ENCODE measurements around the gene BTBD16.

BTBD16 gene

GRCh38 chr10:122232769-122233168 lies 38.3 kb upstream of the BTBD16 start:
- TF ChIP-seq CTCF (IDR thresholded peaks at IDR 0.05): no peak

- no peak for TF ChIP-seq CTCF (IDR thresholded peaks at IDR 0.05)
Measured at GRCh38 chr10:122233857-122234348, 37.2 kb upstream of the BTBD16 start.

GRCh38 chr10:122234416-122234815 lies 36.7 kb upstream of the BTBD16 start:
- no peak for TF ChIP-seq CTCF (IDR thresholded peaks at IDR 0.05)

GRCh38 chr10:122236690-122237306 lies 34.3 kb upstream of the BTBD16 start:
- no peak for TF ChIP-seq CTCF (IDR thresholded peaks at IDR 0.05)

GRCh38 chr10:122237331-122237990 lies 33.6 kb upstream of the BTBD16 start:
- TF ChIP-seq CTCF (IDR thresholded peaks at IDR 0.05): no peak

GRCh38 chr10:122239578-122240257 lies 31.4 kb upstream of the BTBD16 start:
- no peak for TF ChIP-seq CTCF (IDR thresholded peaks at IDR 0.05)

GRCh38 chr10:122240401-122240800 lies 30.7 kb upstream of the BTBD16 start:
- no peak for TF ChIP-seq CTCF (IDR thresholded peaks at IDR 0.05)
